ENCODE measurements around the gene RUNX2. TPM values are rescaled to one million over a fixed set of nuclear protein-coding genes. Genes with fewer than 3 reads are reported as not detected.

The RUNX2 gene
- total and polyA plus RNA-seq, 2 donors (not counting 1 experiment from before 2014, with no cell fraction given): 1.3 to 2.4 TPM

GRCh38 chr6:45647341-45648261 lies 319.5 kb downstream of the RUNX2 start:
- H3K4me2 ChIP-seq (replicated peaks; ENCODE audit: low read depth, low read length, poor library complexity, severe bottlenecking): no peak overlapping the region
- H3K4me3 Mint-ChIP-seq: no peak overlapping the region
- ATAC-seq (ENCODE audit: low read depth): no peak
- H4K20me1 ChIP-seq (ENCODE audit: control insufficient read depth, insufficient read depth, low read length, poor library complexity, severe bottlenecking): no peaks in the 10 kb centered on the region
- intact Hi-C loops (cut with micrococcal nuclease): no loop called here
- TF ChIP-seq, protein P1, sequence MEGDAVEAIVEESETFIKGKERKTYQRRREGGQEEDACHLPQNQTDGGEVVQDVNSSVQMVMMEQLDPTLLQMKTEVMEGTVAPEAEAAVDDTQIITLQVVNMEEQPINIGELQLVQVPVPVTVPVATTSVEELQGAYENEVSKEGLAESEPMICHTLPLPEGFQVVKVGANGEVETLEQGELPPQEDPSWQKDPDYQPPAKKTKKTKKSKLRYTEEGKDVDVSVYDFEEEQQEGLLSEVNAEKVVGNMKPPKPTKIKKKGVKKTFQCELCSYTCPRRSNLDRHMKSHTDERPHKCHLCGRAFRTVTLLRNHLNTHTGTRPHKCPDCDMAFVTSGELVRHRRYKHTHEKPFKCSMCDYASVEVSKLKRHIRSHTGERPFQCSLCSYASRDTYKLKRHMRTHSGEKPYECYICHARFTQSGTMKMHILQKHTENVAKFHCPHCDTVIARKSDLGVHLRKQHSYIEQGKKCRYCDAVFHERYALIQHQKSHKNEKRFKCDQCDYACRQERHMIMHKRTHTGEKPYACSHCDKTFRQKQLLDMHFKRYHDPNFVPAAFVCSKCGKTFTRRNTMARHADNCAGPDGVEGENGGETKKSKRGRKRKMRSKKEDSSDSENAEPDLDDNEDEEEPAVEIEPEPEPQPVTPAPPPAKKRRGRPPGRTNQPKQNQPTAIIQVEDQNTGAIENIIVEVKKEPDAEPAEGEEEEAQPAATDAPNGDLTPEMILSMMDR (IDR thresholded peaks at IDR 0.05): no peak
- no peak for TF ChIP-seq EZH2 (IDR thresholded peaks at IDR 0.05; ENCODE audit: borderline replicate concordance, insufficient read depth, low read depth, low read length, poor library complexity, severe bottlenecking)
- no peaks in the 10 kb centered on the region for H3K27me3 Mint-ChIP-seq
- no peaks in the 10 kb centered on the region for H3K9me3 Mint-ChIP-seq (ENCODE audit: insufficient read depth)
- CTCF ChIA-PET: no interaction called here
- no peak overlapping the region for H2AFZ ChIP-seq (ENCODE audit: insufficient read depth, low read depth, low read length, poor library complexity, severe bottlenecking)
- DNase-seq: no peak
- H3K27ac Mint-ChIP-seq: no peak overlapping the region
- no peaks in the 10 kb centered on the region for H3K79me2 ChIP-seq (ENCODE audit: control insufficient read depth, insufficient read depth, low read length)
- H3K27ac ChIP-seq (ENCODE audit: low read length in 2 of 2): no peak overlapping the region
- H3K4me3 ChIP-seq (ENCODE audit: control extremely low read depth in 1 of 5, extremely low read depth in 1 of 5, insufficient read depth in 1 of 5, low read depth in 2 of 5, low read length in 4 of 5): no peak overlapping the region
- H3K9ac ChIP-seq (ENCODE audit: low read length): no peak overlapping the region
- POLR2A ChIA-PET: no interaction called here
- H3K9me3 ChIP-seq (ENCODE audit: control extremely low read depth in 1 of 3, control insufficient read depth in 2 of 3, insufficient read depth in 1 of 3, low read length in 2 of 3): peaks cover 0 to 3% (median 0%) of the 10 kb centered on the region in 3 donors
- peaks cover 0 to 7% (median 2%) of the 10 kb centered on the region in 4 experiments for H3K27me3 ChIP-seq (replicated peaks in 1 of 4; ENCODE audit: control extremely low read depth in 1 of 4, control insufficient read depth in 3 of 4, insufficient read depth in 4 of 4, low read length in 3 of 4)
- peaks cover 14% of the 10 kb centered on the region for H3K4me1 Mint-ChIP-seq
- WGBS (ENCODE audit: insufficient coverage): 100% methylated on average over 5 of the region's 7 CpGs
- H3K36me3 ChIP-seq (replicated peaks in 1 of 2; ENCODE audit: control extremely low read depth in 1 of 2, control insufficient read depth in 1 of 2, extremely low read depth in 1 of 2, insufficient read depth in 2 of 2, low read length in 1 of 2): no peaks in the 10 kb centered on the region
- peaks cover 7 to 8% of the 10 kb centered on the region in 2 donors for H3K4me1 ChIP-seq (ENCODE audit: control insufficient read depth in 2 of 2, insufficient read depth in 2 of 2, low read length in 2 of 2)

GRCh38 chr6:45648262-45648620 lies 320.1 kb downstream of the RUNX2 start:
- Histone ChIP-seq H4K20me1 (ENCODE audit: control insufficient read depth, insufficient read depth, low read length, poor library complexity, severe bottlenecking) (no peaks in the 10 kb centered on the region), H3K9ac (ENCODE audit: low read length) (no peak overlapping the region), H3K27me3 (replicated peaks in 1 of 4; ENCODE audit: control extremely low read depth in 1 of 4, control insufficient read depth in 3 of 4, insufficient read depth in 4 of 4, low read length in 3 of 4) (peaks cover 0 to 4% (median under 1%) of the 10 kb centered on the region in 4 experiments), H3K4me3 (ENCODE audit: control extremely low read depth in 1 of 5, extremely low read depth in 1 of 5, insufficient read depth in 1 of 5, low read depth in 2 of 5, low read length in 4 of 5) (no peak overlapping the region), H3K36me3 (replicated peaks in 1 of 2; ENCODE audit: control extremely low read depth in 1 of 2, control insufficient read depth in 1 of 2, extremely low read depth in 1 of 2, insufficient read depth in 2 of 2, low read length in 1 of 2) (no peaks in the 10 kb centered on the region), H3K4me2 (replicated peaks; ENCODE audit: low read depth, low read length, poor library complexity, severe bottlenecking) (no peak overlapping the region), H3K79me2 (ENCODE audit: control insufficient read depth, insufficient read depth, low read length) (no peaks in the 10 kb centered on the region), H3K27ac (ENCODE audit: low read length in 2 of 2) (no peak overlapping the region), H2AFZ (ENCODE audit: insufficient read depth, low read depth, low read length, poor library complexity, severe bottlenecking) (no peak overlapping the region), H3K9me3 (ENCODE audit: control extremely low read depth in 1 of 3, control insufficient read depth in 2 of 3, insufficient read depth in 1 of 3, low read length in 2 of 3) (peaks cover 0 to 3% (median 0%) of the 10 kb centered on the region in 3 donors), H3K4me1 (ENCODE audit: control insufficient read depth in 2 of 2, insufficient read depth in 2 of 2, low read length in 2 of 2) (peaks cover 7 to 8% of the 10 kb centered on the region in 2 donors)
- intact Hi-C loops (cut with micrococcal nuclease): no loop called here
- no peak overlapping the region for H3K27ac Mint-ChIP-seq
- ATAC-seq (ENCODE audit: low read depth) (no peak), DNase-seq (no peak)
- no peak overlapping the region for H3K4me3 Mint-ChIP-seq
- POLR2A ChIA-PET: no interaction called here
- peaks cover 2% of the 10 kb centered on the region for H3K27me3 Mint-ChIP-seq
- H3K4me1 Mint-ChIP-seq: peaks cover 16% of the 10 kb centered on the region
- no peak for TF ChIP-seq EZH2 (IDR thresholded peaks at IDR 0.05; ENCODE audit: borderline replicate concordance, insufficient read depth, low read depth, low read length, poor library complexity, severe bottlenecking)
- TF ChIP-seq, protein P1 (IDR thresholded peaks at IDR 0.05): no peak
- CTCF ChIA-PET: no interaction called here
- 100% methylated on average over 3 of the region's 5 CpGs for WGBS (ENCODE audit: insufficient coverage)
- no peaks in the 10 kb centered on the region for H3K9me3 Mint-ChIP-seq (ENCODE audit: insufficient read depth)
